Measurements from ENCODE around the gene CCDC187.

The CCDC187 gene

DNA sequence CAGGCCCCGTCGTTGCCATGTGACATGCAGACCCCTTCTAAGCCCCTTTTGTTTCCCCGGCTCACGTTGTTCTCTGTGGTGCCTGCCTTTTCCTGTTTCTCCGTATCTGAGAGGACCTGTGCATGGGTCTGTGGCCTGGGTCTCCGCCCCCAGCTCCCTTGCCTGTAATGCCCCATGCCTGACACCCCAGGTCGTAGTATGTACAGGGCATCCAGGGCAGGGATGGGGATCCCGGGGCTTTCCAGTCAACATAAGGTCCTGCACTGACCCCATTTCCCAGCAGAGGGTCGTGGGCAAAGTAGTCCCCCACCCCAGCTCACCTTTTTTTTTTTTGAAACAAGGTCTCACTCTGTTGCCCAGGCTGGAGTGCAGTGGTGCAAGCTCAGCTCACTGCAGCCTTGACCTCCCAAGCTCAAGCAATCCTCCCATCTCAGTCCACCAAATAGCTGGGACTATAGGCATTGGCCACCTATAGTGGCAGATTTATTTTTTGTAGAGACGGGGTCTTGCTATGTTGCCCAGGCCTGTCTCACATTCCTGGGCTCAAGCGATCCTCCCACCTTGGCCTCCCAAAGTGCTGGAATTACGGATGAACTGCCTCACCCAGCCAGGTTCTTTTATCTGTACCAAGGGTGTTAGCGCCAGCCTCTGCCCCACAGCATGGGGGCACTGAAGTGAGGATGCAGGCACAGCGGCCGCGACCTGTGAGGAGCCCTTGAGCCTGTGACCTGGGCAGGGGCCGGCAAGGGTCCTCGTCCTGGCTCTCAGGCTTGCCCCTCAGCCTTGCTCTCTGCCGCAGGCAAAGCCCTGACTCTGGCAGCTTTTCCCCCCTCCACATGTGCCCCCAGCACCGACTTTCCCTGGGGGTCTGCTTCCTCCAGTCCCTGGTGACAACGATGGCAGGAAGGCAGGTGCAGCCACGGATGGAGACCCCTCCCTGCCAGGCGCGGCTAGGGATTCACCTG is 39.2 kb downstream of the CCDC187 start:
- DNase-seq, result no peak

DNA sequence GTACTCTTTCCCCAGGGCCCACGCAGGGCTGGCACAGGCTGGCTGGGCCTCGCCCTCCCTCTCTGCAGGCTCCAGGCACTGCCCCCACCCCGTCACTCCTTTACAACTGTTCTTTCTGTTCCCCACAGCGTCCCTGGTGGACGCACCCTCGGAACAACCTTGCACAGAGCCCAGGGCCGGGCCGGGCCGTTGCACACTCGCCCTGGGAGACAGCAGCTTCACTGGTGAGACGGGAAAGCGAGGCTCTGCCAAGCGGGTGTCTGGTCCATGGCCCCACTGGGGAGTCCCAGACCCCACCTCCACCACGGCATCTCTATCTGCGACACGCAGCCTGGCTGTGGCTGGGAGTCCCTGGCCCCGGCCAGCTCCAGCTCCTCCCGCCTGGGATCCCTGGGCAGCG is 39.9 kb downstream of the CCDC187 start:
- DNase-seq, result no peak

- DNase-seq, result no peak
Observed at GRCh38 chr9:136262671-136263178, 41.2 kb downstream of the CCDC187 start.

DNA sequence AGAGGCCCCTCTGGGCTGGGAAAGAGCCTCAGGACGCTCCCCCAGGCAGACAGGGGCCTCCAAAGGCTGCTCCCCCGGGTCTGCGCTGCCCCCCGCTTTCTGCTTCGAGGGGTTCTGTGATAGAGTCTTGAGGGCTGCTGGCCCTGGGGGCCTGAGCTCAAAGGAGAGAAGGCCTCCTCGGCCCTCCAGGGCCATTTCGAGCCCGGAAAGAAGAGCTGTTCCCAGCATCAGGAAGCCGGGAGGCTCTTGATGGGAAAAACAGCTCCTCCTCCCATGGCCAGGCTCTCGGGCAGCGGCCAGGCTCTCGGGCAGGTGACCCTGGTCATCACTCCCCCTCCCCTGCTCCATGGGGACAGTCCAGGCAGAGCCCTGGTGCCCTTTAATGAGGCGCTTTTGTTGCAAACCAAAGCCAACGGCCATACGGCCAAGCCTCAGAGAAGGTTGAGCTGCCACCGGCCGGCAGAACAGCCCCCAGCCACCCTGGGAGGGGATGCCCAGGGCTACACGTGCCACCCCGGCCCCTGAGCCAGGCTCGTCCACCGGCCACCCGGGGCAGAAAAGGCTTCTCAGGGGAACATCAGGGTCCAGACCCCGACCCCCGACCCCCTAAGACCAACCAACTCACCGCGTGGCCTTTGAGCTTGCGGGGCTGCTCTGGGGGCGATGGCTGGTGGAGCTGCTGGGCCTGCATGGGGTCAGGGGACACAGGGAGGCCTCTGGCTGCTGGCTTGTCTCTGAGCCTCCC is 42.0 kb downstream of the CCDC187 start:
- no peak for DNase-seq

DNA sequence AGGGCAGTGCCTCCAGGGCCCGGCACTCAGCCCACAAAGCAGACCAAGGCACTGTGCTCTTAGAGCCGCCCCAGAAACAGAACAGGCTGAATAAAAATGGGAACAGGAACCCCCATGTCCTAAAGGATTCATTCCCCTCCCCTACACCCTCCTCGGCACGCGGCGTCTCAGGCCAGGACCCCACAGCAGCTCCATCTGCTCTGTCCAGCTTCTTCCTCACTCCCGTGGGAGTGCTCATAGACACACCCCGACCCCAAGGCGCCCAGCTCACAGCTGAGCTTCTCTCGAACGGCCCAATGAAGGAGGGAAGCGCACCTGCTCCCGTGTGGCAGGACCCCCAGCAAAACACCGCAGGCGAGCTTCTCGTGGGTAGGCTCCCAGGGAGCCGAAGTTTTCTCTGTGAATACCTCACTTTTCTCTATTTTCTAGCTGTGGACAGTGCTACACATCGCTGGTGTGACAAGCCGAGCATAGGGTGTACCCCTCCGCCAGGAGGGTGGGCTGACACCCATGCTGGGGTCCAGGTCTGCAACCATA is 42.9 kb downstream of the CCDC187 start:
- no peak for DNase-seq

DNA sequence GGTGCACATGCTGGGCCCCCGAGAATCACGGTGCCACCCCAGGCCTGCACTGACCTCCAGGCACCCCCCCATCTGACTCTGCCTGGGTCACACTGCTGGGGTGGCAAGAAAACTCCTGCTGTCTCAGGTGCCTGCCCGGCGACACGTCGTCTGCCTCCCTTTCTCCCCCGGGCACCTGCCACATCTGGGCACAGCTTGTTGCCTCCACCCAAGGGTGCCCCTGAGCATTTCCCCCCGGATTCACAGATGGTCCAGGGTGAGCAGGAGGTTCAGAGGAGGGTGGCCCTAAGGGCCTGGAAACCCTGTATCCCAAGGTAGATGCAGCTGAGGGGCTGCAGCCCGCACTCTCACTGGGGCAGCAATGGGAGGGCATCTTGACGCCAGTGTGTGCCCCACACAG is 43.4 kb downstream of the CCDC187 start:
- no peak for DNase-seq

GRCh38 chr9:136259836-136260235 is 44.1 kb downstream of the CCDC187 start:
- no peak for DNase-seq

DNA sequence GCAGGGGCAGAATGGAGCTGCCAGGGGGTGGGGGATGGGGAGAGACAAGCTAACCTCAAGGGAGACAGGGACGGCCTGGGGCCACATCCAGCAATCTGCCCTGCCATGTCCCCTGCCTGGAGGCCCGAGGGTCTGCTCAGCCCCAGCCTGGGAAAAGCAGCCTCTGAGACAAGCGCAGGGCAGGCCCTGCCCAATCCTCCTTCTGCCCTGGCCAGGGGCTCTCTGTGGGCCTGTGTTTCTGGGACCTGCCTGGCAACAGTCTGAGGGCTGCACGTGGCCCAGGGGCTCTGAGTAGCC is 44.4 kb downstream of the CCDC187 start:
- no peak for DNase-seq

- no peak for DNase-seq
Observed at GRCh38 chr9:136258786-136259516, 44.9 kb downstream of the CCDC187 start.

GRCh38 chr9:136258299-136258625 is 45.6 kb downstream of the CCDC187 start:
- DNase-seq, result no peak

- no peak for DNase-seq
Observed at GRCh38 chr9:136257381-136258298, 46.3 kb downstream of the CCDC187 start.

DNA sequence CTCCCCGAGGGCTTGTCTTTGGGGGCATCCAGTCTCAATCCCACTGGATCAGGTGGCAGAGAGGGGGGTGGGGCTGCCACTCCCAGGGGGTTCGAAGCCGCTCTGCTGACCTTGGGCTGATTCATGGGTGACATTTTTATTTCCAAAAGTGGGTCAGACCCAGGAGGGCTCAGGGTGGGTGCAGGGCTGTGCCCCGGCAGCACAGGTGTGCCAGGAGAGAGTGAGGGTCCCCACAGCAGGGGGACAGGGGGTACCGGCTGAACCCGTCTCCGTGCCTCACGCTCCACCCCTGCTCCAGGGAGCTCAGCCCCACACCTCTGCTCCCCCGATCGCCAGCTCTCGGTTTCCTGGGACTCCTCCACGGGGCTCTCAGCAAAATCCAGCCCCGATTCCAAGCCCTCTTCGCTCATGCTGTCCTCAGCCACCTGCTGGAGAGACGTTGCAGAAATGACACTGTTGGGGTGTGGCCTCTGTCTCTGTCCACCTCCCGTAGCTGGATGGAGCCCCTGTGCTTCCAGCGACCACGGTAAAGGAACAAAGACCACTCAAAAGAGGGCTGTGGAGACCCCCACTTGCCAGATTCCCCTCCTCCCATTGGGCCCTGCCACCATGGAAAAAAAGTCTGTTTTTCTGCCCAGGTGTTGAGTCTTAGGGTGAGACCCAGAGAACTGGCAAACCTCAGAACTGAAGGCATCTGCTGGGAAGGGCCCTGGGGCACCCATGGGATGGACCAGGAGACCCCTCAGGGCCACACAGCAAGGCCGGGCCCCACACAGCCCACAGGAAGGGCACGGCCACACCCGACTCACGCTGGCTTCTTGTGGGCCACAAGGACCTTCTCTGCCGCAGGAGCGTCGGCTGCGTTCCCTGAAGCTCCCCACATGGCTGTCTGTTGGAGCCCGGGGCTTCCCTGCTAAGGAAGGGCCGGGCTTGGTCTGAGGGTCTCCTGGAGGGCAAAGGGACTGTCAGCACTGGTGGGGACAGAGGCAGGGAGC is 47.7 kb downstream of the CCDC187 start:
- no peak for DNase-seq

- DNase-seq, result peak; percentile 17
Observed at GRCh38 chr9:136255166-136255538, 48.7 kb downstream of the CCDC187 start.

DNA sequence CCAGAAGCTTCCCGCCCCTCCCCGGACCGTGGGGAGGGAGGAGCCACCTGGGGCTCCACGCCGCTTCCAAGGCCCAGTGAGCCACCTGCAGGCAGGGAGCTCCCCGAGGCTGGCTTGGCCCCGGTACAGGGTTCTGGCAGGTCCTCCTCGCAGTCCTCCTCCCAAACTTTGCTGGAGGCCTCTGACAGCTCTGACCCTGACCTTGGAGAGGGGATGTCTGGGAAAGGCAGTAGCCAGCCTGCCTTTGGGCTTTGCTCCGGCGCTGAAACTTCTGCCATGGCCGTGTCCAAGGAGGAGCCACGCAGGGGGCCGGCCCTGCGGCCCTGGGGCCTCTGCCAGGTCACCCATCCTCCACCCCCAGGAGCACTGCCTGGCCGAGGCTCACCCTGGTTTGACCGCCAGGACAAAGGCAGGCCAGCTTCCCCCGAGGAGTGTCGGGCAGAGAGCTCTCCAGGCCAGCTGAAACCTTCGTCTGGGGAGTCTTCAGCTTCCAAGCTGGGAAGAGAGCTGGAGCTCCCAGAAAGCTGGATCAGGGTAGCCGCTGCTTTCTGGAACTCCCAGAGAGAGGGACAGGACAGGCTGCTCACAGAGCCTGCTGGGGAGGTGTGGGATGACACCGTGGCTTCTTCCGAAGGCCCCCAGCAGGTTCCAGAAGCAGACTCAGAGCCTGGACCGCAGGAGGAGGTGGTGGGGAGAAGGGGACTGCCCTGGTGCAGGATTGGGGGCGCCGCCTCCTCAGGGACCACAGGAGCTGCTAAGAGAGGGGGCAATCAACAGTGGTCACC is 49.3 kb downstream of the CCDC187 start:
- DNase-seq, result no peak

DNA sequence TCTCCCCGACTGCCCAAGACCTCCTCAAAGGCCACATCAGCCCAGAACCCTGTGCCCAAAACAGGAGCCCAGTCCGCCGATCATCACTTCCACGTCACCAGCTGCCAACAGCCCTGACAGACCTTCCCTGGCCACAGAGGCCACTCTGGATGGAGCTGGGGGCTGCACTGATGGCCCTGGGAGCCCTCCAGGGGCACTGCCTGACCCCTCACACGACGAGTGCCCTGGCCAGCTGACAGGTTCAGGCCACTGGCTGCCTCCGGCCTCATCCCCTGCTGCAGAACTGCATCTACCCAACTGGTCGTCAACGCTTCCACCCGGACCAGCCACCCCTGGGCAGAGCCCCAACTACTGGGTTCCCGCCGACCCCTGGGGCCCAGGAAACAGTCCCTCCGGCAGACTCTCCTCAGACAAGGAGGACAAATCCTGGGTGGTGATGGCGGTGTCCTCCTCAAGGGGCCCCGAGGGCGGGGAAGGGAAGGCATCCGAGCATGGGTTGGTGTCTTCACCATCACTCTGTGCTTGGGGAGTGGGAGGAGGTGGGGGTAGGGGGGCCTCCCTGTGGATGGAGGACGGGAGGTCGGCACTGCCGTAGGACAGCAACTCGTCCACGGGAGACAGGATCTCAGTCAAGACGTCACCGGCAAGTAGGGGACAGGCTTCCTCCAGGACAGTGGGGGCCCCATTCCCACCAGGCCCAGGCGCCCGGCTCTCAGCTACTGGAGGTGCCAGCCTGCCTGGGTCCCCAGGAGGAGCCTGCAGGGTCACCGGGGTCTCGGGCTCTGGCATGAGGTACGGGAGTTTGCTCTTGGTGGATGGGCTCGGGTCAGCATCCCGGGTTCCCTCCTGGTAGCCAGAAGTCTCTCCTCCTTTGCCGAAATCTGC is 50.4 kb downstream of the CCDC187 start:
- no peak for DNase-seq

DNA sequence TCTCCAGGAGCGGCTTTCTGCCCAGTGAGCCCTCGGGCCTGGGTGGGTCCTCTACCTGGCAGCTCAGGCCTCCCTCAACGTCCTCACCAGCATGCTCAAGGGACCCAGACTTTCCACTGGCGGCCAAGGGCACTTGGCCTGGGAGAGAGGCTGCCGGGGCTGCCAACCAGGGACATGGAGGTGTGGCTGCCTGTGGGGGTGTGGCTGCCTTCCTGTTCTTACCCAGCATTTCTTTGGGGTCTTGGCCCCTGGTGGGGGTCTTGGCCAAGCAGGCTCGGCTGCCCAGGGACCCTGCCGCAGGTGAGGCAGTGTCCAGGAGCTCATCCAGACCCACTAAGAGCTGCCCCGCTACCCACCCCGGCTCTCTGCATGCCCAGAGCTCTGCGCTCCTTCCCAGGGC is 51.0 kb downstream of the CCDC187 start:
- no peak for DNase-seq

DNA sequence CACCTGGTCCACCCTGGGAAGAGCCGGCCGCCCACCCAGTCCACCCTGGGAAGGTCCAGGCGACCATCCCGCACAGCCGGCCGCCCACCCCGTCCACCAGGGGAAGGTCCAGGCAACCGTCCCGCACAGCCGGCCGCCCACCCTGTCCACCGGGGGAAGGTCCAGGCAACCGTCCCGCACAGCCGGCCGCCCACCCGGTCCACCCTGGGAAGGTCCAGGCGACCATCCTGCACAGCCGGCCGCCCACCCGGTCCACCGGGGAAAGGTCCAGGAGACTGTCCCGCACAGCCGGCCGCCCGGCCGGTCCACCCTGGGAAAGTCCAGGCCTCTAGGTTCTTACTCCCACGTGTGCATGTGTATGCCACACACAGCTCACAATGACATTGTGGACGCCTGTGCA is 51.6 kb downstream of the CCDC187 start:
- DNase-seq, result no peak

- DNase-seq, result no peak
Observed at GRCh38 chr9:136251264-136252115, 52.4 kb downstream of the CCDC187 start.

Data from stimulated activated naive CD4-positive, alpha-beta T cell treated with Interleukin-2 at 50 U/mL for 16 hours (primary cell).